SK-N-SH (cell line): Measurements from ENCODE around the gene PPP1R14D. TPM values are rescaled to one million over a fixed set of nuclear protein-coding genes. Genes with fewer than 3 reads are reported as not detected.

ENCODE experiments used
- CTCF ChIA-PET: fragments of 300-600, 350-600 bp; formaldehyde crosslinking; extraction: SDS; loops from one replicate; lab custom pipeline; 2021; lab: Yijun Ruan, JAX
- POLR2A ChIA-PET: fragments of 350-600 bp; sonication (Branson Sonifier 250); formaldehyde crosslinking; extraction: SDS; loops from one replicate; lab custom pipeline; 2020; ENCODE audit warnings: antibody characterized with exemption, inconsistent platforms; lab: Yijun Ruan, JAX
- DNase-seq: peaks from one replicate; pipeline ENCODE4 v3.0.0; 2012
- H2AFZ ChIP-seq: fragments of 200-600 bp; sonication (generic); 2 replicates; pipeline ENCODE4 v1.8.1; 2016; ENCODE audit warnings: antibody characterized with exemption, mild to moderate bottlenecking, low read depth
- H3F3A ChIP-seq: fragments of 200-600 bp; sonication (generic); replicated peaks from 2 replicates; pipeline ENCODE3; 2016; ENCODE audit warnings: antibody characterized with exemption, mild to moderate bottlenecking; ENCODE audit not compliant: insufficient read depth
- H3K27ac ChIP-seq, 2 experiments: fragments of 200-500 bp in 1 of 2; fragments of 200-600 bp in 1 of 2; sonication (Bioruptor generic) in 1 of 2; sonication (generic), shearing (Covaris generic) in 1 of 2; 2 replicates each; pipeline versions ENCODE4 v1.5.1 to v1.6.1; 2014 to 2016; ENCODE audit warnings: low read depth in 2 of 2, inconsistent platforms in 1 of 2, low read length in 1 of 2, mild to moderate bottlenecking in 1 of 2, mixed read lengths in 1 of 2
- H3K27me3 ChIP-seq: fragments of 200-600 bp; sonication (generic), shearing (Covaris generic); 2 replicates; pipeline ENCODE4 v1.6.1; 2016; ENCODE audit warnings: mixed run types; ENCODE audit not compliant: insufficient read depth
- H3K36me3 ChIP-seq, 2 experiments: fragments of 200-500 bp in 1 of 2; fragments of 200-600 bp in 1 of 2; sonication (Bioruptor generic) in 1 of 2; sonication (generic) in 1 of 2; replicated peaks in 1 of 2; 2 replicates each; pipeline versions ENCODE3 to v1.5.1; 2014 to 2016; ENCODE audit warnings: low read length in 1 of 2, mild to moderate bottlenecking in 1 of 2; ENCODE audit not compliant: insufficient read depth in 2 of 2, control insufficient read depth in 1 of 2
- H3K4me1 ChIP-seq, 2 experiments: fragments of 200-500 bp in 1 of 2; fragments of 200-600 bp in 1 of 2; sonication (Bioruptor generic) in 1 of 2; sonication (generic), shearing (Covaris generic) in 1 of 2; 2 replicates each; pipeline versions ENCODE4 v1.5.1 to v1.6.1; 2014 to 2016; ENCODE audit warnings: low read depth in 1 of 2, low read length in 1 of 2, mixed run types in 1 of 2; ENCODE audit not compliant: insufficient read depth in 2 of 2, control insufficient read depth in 1 of 2
- H3K4me2 ChIP-seq: fragments of 200-600 bp; sonication (generic), shearing (Covaris generic); 2 replicates; pipeline ENCODE4 v1.6.1; 2017; ENCODE audit warnings: mixed run types
- H3K4me3 ChIP-seq, 2 experiments: fragments of 200-500 bp in 1 of 2; fragments of 200-600 bp in 1 of 2; sonication (Bioruptor generic) in 1 of 2; sonication (generic), shearing (Covaris generic) in 1 of 2; 2 replicates each; pipeline versions ENCODE4 v1.5.1 to v1.8.1; 2014 to 2016; ENCODE audit warnings: low read depth in 2 of 2, inconsistent platforms in 1 of 2, low read length in 1 of 2, mild to moderate bottlenecking in 1 of 2, mixed read lengths in 1 of 2, moderate library complexity in 1 of 2
- H3K79me2 ChIP-seq: fragments of 200-600 bp; sonication (generic); 2 replicates; pipeline ENCODE4 v1.8.1; 2017; ENCODE audit warnings: mild to moderate bottlenecking; ENCODE audit not compliant: insufficient read depth
- H3K9ac ChIP-seq: fragments of 200-600 bp; sonication (generic); 2 replicates; pipeline ENCODE4 v1.6.1; 2017; ENCODE audit warnings: mixed run types
- H3K9me2 ChIP-seq: fragments of 200-600 bp; sonication (generic); 2 replicates; pipeline ENCODE4 v1.6.1; 2017; ENCODE audit warnings: mixed run types
- H3K9me3 ChIP-seq: fragments of 200-600 bp; sonication (generic); 2 replicates; pipeline ENCODE4 v1.6.1; 2017; ENCODE audit warnings: mixed run types, mild to moderate bottlenecking, moderate library complexity
- H4K20me1 ChIP-seq: fragments of 200-600 bp; sonication (generic); 2 replicates; pipeline ENCODE4 v1.6.1; 2017; ENCODE audit warnings: mild to moderate bottlenecking, mixed run types; ENCODE audit not compliant: insufficient read depth
- EP300 ChIP-seq, 2 experiments: IDR thresholded peaks; 2 replicates each; pipeline versions ENCODE4 v1.4.0 to v1.6.1; 2012; ENCODE audit warnings: borderline replicate concordance in 1 of 2, low read depth in 1 of 2, low read length in 1 of 2
- FOXJ3 ChIP-seq: sonication (generic); formaldehyde crosslinking; IDR thresholded peaks from 2 replicates; pipeline ENCODE4 v1.5.1; 2020; ENCODE audit warnings: mild to moderate bottlenecking, missing genetic modification reagents
- GATA2 ChIP-seq: sonication (generic); formaldehyde crosslinking; IDR thresholded peaks from 2 replicates; pipeline ENCODE4 v1.5.0; 2020; ENCODE audit warnings: mild to moderate bottlenecking, missing genetic modification reagents
- IRF3 ChIP-seq: fragments of 150-350 bp; IDR thresholded peaks from 2 replicates; pipeline ENCODE4 v1.6.1; 2016; ENCODE audit warnings: mild to moderate bottlenecking, low read depth, low read length
- JUND ChIP-seq: IDR thresholded peaks from 2 replicates; pipeline ENCODE4 v1.4.0; 2012
- MAX ChIP-seq: IDR thresholded peaks from 2 replicates; pipeline ENCODE4 v1.4.0; 2012; ENCODE audit warnings: low read depth
- MXI1 ChIP-seq: IDR thresholded peaks from 2 replicates; pipeline ENCODE4 v1.6.1; 2012; ENCODE audit warnings: mild to moderate bottlenecking, low read depth, low read length, improper control_type of control experiment
- NFIC ChIP-seq: IDR thresholded peaks from 2 replicates; pipeline ENCODE4 v1.4.0; 2012; ENCODE audit warnings: borderline replicate concordance
- NRF1 ChIP-seq: IDR thresholded peaks from 2 replicates; pipeline ENCODE4 v1.6.1; 2012; ENCODE audit warnings: low read depth, mild to moderate bottlenecking, low read length
- PBX3 ChIP-seq: IDR thresholded peaks from 2 replicates; pipeline ENCODE4; 2012
- RCOR1 ChIP-seq: fragments of 150-350 bp; IDR thresholded peaks from 2 replicates; pipeline ENCODE4 v1.6.1; 2017; ENCODE audit warnings: antibody characterized with exemption, low read length
- RFX5 ChIP-seq: IDR thresholded peaks from 2 replicates; pipeline ENCODE4 v1.6.1; 2012; ENCODE audit warnings: mild to moderate bottlenecking, improper control_type of control experiment, low read length
- TAF1 ChIP-seq: IDR thresholded peaks from 2 replicates; pipeline ENCODE4 v1.6.1; 2012; ENCODE audit warnings: low read depth, mild to moderate bottlenecking, low read length, moderate library complexity, borderline replicate concordance
- TCF12 ChIP-seq: IDR thresholded peaks from 2 replicates; pipeline ENCODE4 v1.4.0; 2012
- USF2 ChIP-seq: fragments of 150-350 bp; IDR thresholded peaks from 2 replicates; pipeline ENCODE4 v1.6.1; 2017; ENCODE audit warnings: antibody characterized with exemption, low read length, low read depth, borderline replicate concordance
- YY1 ChIP-seq: IDR thresholded peaks from 2 replicates; pipeline ENCODE4 v1.4.0; 2012; ENCODE audit warnings: low read depth, mild to moderate bottlenecking
- ZBTB33 ChIP-seq: IDR thresholded peaks from 2 replicates; pipeline ENCODE4 v1.4.0; 2012; ENCODE audit warnings: low read depth, borderline replicate concordance
- WGBS: methylation state at CpG from one replicate; pipeline ENCODE4 v1.1.6; 2017; ENCODE audit warnings: low lambda C conversion rate; 5-methylcytosine and 5-hydroxymethylcytosine counted together
- polyA plus RNA-seq, 3 experiments: library from polyadenylated mRNA; depleted of rRNA; stranded (reverse); fragments of >200 nt; gene quantifications; 2 replicates each; pipeline ENCODE4 v1.2.3, GENCODE V29; 2012

PPP1R14D gene
- polyA plus RNA-seq, 1 of the 3 experiments (the other 2 are of a cell fraction) = not detected

GRCh38 chr15:40771242-40771641, 57.3 kb downstream of the PPP1R14D start:
- Histone ChIP-seq H3K4me1 (peaks cover 28 to 59% of the 10 kb centered on the region in 2 experiments; a peak in 3 of 4 replicates), H4K20me1 (no peaks in the 10 kb centered on the region), H3K4me2 (no peak overlapping the region), H3K4me3 (no peak overlapping the region)
- WGBS = 96% methylated on average over 5 of the region's 5 CpGs
- CTCF ChIA-PET = interaction anchor here (0.7 to 31.8 kb wide), 7 partner anchors 10 to 152 kb away, joined by 3 to 555 read pairs (median 4); partner anchors contain the start of gene RMDN3
- TF ChIP-seq TAF1 = no peak
- no peak for TF ChIP-seq RFX5
- TF ChIP-seq ZBTB33 = no peak
- TF ChIP-seq PBX3 = no peak
- TF ChIP-seq RCOR1 = no peak
- TF ChIP-seq MAX = no peak
- no peak for TF ChIP-seq JUND
- TF ChIP-seq TCF12 = no peak
- no peak for TF ChIP-seq FOXJ3 (CRISPR knock-in tag)
- TF ChIP-seq MXI1 = no peak
- no peak for TF ChIP-seq YY1
- TF ChIP-seq EP300 (IDR thresholded peaks at IDR 0.05; ENCODE audit: borderline replicate concordance in 1 of 2, low read depth in 1 of 2, low read length in 1 of 2) = no peak
- no peak for TF ChIP-seq IRF3
- no peak for TF ChIP-seq NFIC
- no peak for TF ChIP-seq GATA2 (CRISPR knock-in tag)
- TF ChIP-seq NRF1 = no peak
- TF ChIP-seq USF2 = no peak
- TF ChIP-seq, all 33 proteins: peak for 0
- Histone ChIP-seq H3K27ac (peak overlapping the region in 1 of 2 experiments; percentile 83; a peak in 2 of 4 replicates), H3K9me3 (no peaks in the 10 kb centered on the region), H3K27me3 (no peaks in the 10 kb centered on the region), H3K79me2 (no peaks in the 10 kb centered on the region), H3K9ac (no peak overlapping the region), H3K9me2 (no peaks in the 10 kb centered on the region), H3F3A (peaks cover 2% of the 10 kb centered on the region), H2AFZ (no peak overlapping the region), H3K36me3 (peaks cover 3 to 42% of the 10 kb centered on the region in 2 experiments)
- DNase-seq = no peak
- POLR2A ChIA-PET = interaction anchor here (0.8 to 1.8 kb wide), 2 partner anchors 15 to 25 kb away, joined by 4 to 6 read pairs; no protein-coding TSS in a partner anchor
